Hepatocyte (in vitro differentiated cells): ENCODE measurements around the gene JARID2. TPM values are rescaled to one million over a fixed set of nuclear protein-coding genes. Genes with fewer than 3 reads are reported as not detected.

Experiments
- DNase-seq: peaks from one replicate; pipeline ENCODE4 v3.0.0-alpha.2; 2016; ENCODE audit warnings: low spot score
- H2AFZ ChIP-seq: fragments of 200-600 bp; sonication (generic); 2 replicates; pipeline ENCODE4 v1.6.0; 2016; ENCODE audit warnings: antibody characterized with exemption, mild to moderate bottlenecking
- H3K27ac ChIP-seq: fragments of 200-600 bp; sonication (generic); 2 replicates; pipeline ENCODE4 v1.5.1; 2016; ENCODE audit warnings: mild to moderate bottlenecking
- H3K27me3 ChIP-seq: fragments of 200-600 bp; sonication (generic); 2 replicates; pipeline ENCODE4 v1.6.1; 2016
- H3K36me3 ChIP-seq: fragments of 200-600 bp; sonication (generic); replicated peaks from 2 replicates; pipeline ENCODE4 v1.5.1; 2016; ENCODE audit warnings: low read depth; ENCODE audit not compliant: insufficient read depth
- H3K4me1 ChIP-seq: fragments of 200-600 bp; sonication (generic); 2 replicates; pipeline ENCODE4 v1.5.1; 2016; ENCODE audit warnings: mild to moderate bottlenecking, moderate library complexity; ENCODE audit not compliant: insufficient read depth
- H3K4me2 ChIP-seq: fragments of 200-600 bp; sonication (generic); 2 replicates; pipeline ENCODE4 v1.6.0; 2016
- H3K4me3 ChIP-seq: fragments of 200-600 bp; sonication (generic); 2 replicates; pipeline ENCODE4 v1.5.1; 2016; ENCODE audit warnings: mild to moderate bottlenecking
- H3K79me2 ChIP-seq: fragments of 200-600 bp; sonication (generic); 2 replicates; pipeline ENCODE4 v1.6.0; 2017; ENCODE audit warnings: mild to moderate bottlenecking
- H3K9me2 ChIP-seq: fragments of 200-600 bp; sonication (generic); replicated peaks from 2 replicates; pipeline ENCODE4 v1.6.0; 2017; ENCODE audit warnings: mild to moderate bottlenecking; ENCODE audit not compliant: insufficient read depth
- H3K9me3 ChIP-seq: fragments of 200-600 bp; sonication (generic); 2 replicates; pipeline ENCODE4 v1.5.1; 2016; ENCODE audit warnings: low read depth, mild to moderate bottlenecking
- H4K20me1 ChIP-seq: fragments of 200-600 bp; sonication (generic); 2 replicates; pipeline ENCODE4 v1.6.0; 2016; ENCODE audit warnings: mild to moderate bottlenecking; ENCODE audit not compliant: insufficient read depth, poor library complexity, severe bottlenecking
- CTCF ChIP-seq: fragments of 200-600 bp; sonication (generic); IDR thresholded peaks from 2 replicates; pipeline ENCODE4 v1.5.1; 2016; ENCODE audit warnings: antibody characterized with exemption, mild to moderate bottlenecking; ENCODE audit not compliant: poor library complexity
- EZH2 ChIP-seq: fragments of 200-600 bp; sonication (generic); IDR thresholded peaks from 2 replicates; pipeline ENCODE4 v1.6.1; 2016; ENCODE audit warnings: antibody characterized with exemption, mild to moderate bottlenecking, borderline replicate concordance
- EZH2phosphoT487 ChIP-seq: fragments of 200-600 bp; sonication (generic); IDR thresholded peaks from one replicate; pipeline ENCODE4 v1.6.1; 2018; ENCODE audit warnings: antibody characterized with exemption, mild to moderate bottlenecking, low read depth, moderate library complexity; ENCODE audit not compliant: unreplicated experiment, severe bottlenecking
- WGBS: methylation state at CpG from one replicate; pipeline ENCODE4 v1.1.6; 2016; ENCODE audit warnings: low lambda C conversion rate; ENCODE audit errors: missing lambda C conversion rate; 5-methylcytosine and 5-hydroxymethylcytosine counted together
- polyA plus RNA-seq: library from polyadenylated mRNA; unstranded; fragments of >200 nt; fragmentation: Nextera tagmentation; extraction: Ambion mirVana; gene quantifications from 2 replicates; pipeline ENCODE4 v1.2.1, GENCODE V29; 2016
- total RNA-seq: library from RNA; depleted of rRNA; stranded (reverse); fragments of >200 nt; gene quantifications from 2 replicates; pipeline ENCODE4 v1.2.3, GENCODE V29; 2014

The JARID2 gene
- total and polyA plus RNA-seq, 2 experiments from 2014 or later = 4.6 to 11.6 TPM

GRCh38 chr6:15516923-15517560, 271.2 kb downstream of the JARID2 start:
- Histone ChIP-seq H3K4me1 (no peaks in the 10 kb centered on the region), H3K36me3 (no peaks in the 10 kb centered on the region)
- 95% methylated on average over 28 of the region's 29 CpGs for WGBS

GRCh38 chr6:15517600-15517999, 271.7 kb downstream of the JARID2 start:
- no peak for DNase-seq
- Histone ChIP-seq H3K27ac (no peak overlapping the region), H3K27me3 (no peaks in the 10 kb centered on the region), H3K4me1 (no peaks in the 10 kb centered on the region), H3K9me2 (no peaks in the 10 kb centered on the region), H2AFZ (no peak overlapping the region), H3K9me3 (no peaks in the 10 kb centered on the region), H3K36me3 (no peaks in the 10 kb centered on the region), H3K4me3 (no peak overlapping the region), H3K4me2 (no peak overlapping the region), H3K79me2 (no peaks in the 10 kb centered on the region), H4K20me1 (no peaks in the 10 kb centered on the region)
- TF ChIP-seq CTCF (no peak), EZH2 (no peak), EZH2phosphoT487 (no peak)
- 95% methylated on average over 9 of the region's 11 CpGs for WGBS

More at GRCh38 chr6:15516923-15517560, 271.2 kb downstream of the JARID2 start:
- Histone ChIP-seq H3K4me2 (no peak overlapping the region), H3K9me3 (no peaks in the 10 kb centered on the region), H3K27ac (no peak overlapping the region), H3K79me2 (no peaks in the 10 kb centered on the region), H4K20me1 (no peaks in the 10 kb centered on the region), H3K4me3 (no peak overlapping the region), H2AFZ (no peak overlapping the region), H3K9me2 (no peaks in the 10 kb centered on the region), H3K27me3 (no peaks in the 10 kb centered on the region)
- TF ChIP-seq CTCF = no peak
- no peak for TF ChIP-seq EZH2
- no peak for TF ChIP-seq EZH2phosphoT487
- no peak for DNase-seq

- H3K27ac ChIP-seq = no peak overlapping the region
- H4K20me1 ChIP-seq = no peaks in the 10 kb centered on the region
- no peaks in the 10 kb centered on the region for H3K79me2 ChIP-seq
- no peaks in the 10 kb centered on the region for H3K9me2 ChIP-seq
- no peaks in the 10 kb centered on the region for H3K4me1 ChIP-seq
- no peaks in the 10 kb centered on the region for H3K9me3 ChIP-seq
- no peaks in the 10 kb centered on the region for H3K36me3 ChIP-seq
- no peak for TF ChIP-seq CTCF
- TF ChIP-seq EZH2 = no peak
- TF ChIP-seq EZH2phosphoT487 = no peak
- no peak for DNase-seq
- no peak overlapping the region for H2AFZ ChIP-seq
- no peak overlapping the region for H3K4me2 ChIP-seq
- no peak overlapping the region for H3K4me3 ChIP-seq
- WGBS = 95% methylated on average over 9 of the region's 9 CpGs
- no peaks in the 10 kb centered on the region for H3K27me3 ChIP-seq
These were observed 272.2 kb downstream of the JARID2 start for GRCh38 chr6:15518057-15518456.
